Neural cell (in vitro differentiated cells): ENCODE results near the gene SLAMF7.

ENCODE experiments used
- EZH2 ChIP-seq: fragments of 200-600, 300-800 bp; shearing (Covaris generic), sonication (generic); IDR thresholded peaks from 2 replicates; pipeline ENCODE4 v1.6.1; 2014; ENCODE audit warnings: antibody characterized with exemption, low read length, borderline replicate concordance, mild to moderate bottlenecking; ENCODE audit not compliant: insufficient read depth, poor library complexity, severe bottlenecking
- POLR2AphosphoS5 ChIP-seq: IDR thresholded peaks from 2 replicates; pipeline ENCODE4 v1.6.1; 2012
- RAD21 ChIP-seq: fragments of 450-650 bp; conservative IDR thresholded peaks from 2 replicates; pipeline ENCODE4 v1.6.1; 2014; ENCODE audit warnings: antibody characterized with exemption, mild to moderate bottlenecking, moderate library complexity
- TAF1 ChIP-seq: IDR thresholded peaks from 2 replicates; pipeline ENCODE4 v1.6.1; 2012; ENCODE audit warnings: low read depth
- TF ChIP-seq, protein P1 (sequence below): fragments of 450-650 bp; IDR thresholded peaks from 2 replicates; pipeline ENCODE4 v1.5.1; 2014; ENCODE audit warnings: antibody characterized with exemption, mild to moderate bottlenecking, moderate library complexity; ENCODE audit not compliant: poor library complexity, severe bottlenecking
- TF ChIP-seq, protein P2 (sequence below): IDR thresholded peaks from 2 replicates; pipeline ENCODE4 v1.6.1; 2012; ENCODE audit warnings: borderline replicate concordance

DNA sequence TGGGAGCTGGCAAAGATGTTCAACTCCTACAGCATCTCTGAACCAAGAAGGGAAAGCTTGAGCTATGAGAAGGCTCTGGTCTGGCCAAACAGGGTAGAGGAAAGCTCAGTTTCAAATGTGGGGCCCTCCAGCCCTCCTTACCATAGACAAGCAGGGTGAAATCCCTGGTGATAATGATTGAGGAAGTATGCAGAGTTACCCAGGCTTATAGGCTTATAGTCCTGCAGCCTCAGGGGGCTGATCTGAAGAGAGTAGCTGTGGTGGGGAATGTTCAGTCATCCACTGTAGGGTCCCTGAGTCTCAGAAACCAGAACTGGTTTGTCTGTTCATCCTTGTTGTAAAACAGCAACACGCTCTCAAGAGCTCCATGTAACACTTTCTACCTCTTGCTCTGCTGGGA, 37.1 kb downstream of the SLAMF7 start:
- TF ChIP-seq TAF1 (no peak), POLR2AphosphoS5 (no peak), RAD21 (no peak), EZH2 (no peak)
- TF ChIP-seq, protein P1, sequence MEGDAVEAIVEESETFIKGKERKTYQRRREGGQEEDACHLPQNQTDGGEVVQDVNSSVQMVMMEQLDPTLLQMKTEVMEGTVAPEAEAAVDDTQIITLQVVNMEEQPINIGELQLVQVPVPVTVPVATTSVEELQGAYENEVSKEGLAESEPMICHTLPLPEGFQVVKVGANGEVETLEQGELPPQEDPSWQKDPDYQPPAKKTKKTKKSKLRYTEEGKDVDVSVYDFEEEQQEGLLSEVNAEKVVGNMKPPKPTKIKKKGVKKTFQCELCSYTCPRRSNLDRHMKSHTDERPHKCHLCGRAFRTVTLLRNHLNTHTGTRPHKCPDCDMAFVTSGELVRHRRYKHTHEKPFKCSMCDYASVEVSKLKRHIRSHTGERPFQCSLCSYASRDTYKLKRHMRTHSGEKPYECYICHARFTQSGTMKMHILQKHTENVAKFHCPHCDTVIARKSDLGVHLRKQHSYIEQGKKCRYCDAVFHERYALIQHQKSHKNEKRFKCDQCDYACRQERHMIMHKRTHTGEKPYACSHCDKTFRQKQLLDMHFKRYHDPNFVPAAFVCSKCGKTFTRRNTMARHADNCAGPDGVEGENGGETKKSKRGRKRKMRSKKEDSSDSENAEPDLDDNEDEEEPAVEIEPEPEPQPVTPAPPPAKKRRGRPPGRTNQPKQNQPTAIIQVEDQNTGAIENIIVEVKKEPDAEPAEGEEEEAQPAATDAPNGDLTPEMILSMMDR = no peak
- TF ChIP-seq, protein P2, sequence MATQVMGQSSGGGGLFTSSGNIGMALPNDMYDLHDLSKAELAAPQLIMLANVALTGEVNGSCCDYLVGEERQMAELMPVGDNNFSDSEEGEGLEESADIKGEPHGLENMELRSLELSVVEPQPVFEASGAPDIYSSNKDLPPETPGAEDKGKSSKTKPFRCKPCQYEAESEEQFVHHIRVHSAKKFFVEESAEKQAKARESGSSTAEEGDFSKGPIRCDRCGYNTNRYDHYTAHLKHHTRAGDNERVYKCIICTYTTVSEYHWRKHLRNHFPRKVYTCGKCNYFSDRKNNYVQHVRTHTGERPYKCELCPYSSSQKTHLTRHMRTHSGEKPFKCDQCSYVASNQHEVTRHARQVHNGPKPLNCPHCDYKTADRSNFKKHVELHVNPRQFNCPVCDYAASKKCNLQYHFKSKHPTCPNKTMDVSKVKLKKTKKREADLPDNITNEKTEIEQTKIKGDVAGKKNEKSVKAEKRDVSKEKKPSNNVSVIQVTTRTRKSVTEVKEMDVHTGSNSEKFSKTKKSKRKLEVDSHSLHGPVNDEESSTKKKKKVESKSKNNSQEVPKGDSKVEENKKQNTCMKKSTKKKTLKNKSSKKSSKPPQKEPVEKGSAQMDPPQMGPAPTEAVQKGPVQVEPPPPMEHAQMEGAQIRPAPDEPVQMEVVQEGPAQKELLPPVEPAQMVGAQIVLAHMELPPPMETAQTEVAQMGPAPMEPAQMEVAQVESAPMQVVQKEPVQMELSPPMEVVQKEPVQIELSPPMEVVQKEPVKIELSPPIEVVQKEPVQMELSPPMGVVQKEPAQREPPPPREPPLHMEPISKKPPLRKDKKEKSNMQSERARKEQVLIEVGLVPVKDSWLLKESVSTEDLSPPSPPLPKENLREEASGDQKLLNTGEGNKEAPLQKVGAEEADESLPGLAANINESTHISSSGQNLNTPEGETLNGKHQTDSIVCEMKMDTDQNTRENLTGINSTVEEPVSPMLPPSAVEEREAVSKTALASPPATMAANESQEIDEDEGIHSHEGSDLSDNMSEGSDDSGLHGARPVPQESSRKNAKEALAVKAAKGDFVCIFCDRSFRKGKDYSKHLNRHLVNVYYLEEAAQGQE = no peak
